HG02763 (cell line): ENCODE results near the gene SIX5.

ENCODE experiments used
- ATAC-seq: cut with Tn5 transposase; IDR thresholded peaks from one replicate; pipeline ENCODE4 v1.9.1; 2021; ENCODE audit warnings: mild to moderate bottlenecking, moderate library complexity; ENCODE audit not compliant: unreplicated experiment

The SIX5 gene

DNA sequence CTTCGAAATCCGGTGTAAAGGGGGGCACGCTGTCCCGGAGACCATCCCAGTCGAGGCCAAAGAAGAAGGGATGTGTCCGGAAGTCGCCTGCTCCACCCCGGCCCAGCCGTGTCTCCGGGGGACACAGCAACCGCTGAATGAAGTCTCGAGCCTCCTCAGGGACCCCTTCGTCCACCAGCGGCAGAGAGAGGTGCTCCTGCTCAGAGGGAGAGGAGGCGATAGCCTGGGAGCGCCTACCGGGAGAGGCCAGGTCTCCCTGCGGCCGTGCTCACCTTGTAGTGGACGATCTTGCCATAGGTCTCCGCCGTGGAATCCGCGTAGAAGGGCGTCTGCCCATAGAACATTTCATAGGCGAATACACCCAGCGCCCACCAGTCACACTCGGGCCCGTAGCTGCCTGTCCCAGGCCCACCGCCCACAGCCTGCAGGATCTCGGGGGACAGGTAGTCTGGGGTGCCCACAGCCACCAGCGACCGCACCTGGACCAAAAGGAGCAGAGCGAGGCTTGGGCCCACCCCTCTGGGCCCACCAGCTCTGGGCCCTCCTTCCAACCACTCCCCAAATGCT lies 8.4 kb upstream of the SIX5 start:
- no peak for ATAC-seq

DNA sequence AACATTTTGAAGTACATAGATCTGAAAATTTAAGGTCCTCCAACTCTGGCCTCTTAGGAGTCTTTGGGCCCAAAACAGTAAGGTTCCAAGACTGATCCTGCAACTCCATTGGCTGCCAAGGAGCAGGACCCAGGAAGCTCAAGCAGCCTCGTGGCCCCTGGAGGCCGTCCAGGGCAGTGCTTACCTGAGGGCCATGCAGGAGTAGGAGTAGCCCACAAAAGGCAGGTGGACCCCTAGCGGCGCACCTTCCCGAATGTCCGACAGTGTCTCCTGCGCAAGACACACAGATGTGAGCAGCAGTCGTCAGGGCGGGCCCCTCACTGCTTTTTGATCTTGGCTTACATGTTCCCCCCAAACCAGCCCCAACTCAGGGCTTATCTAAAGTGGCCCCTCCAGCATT lies 5.7 kb upstream of the SIX5 start:
- ATAC-seq, result no peak

DNA sequence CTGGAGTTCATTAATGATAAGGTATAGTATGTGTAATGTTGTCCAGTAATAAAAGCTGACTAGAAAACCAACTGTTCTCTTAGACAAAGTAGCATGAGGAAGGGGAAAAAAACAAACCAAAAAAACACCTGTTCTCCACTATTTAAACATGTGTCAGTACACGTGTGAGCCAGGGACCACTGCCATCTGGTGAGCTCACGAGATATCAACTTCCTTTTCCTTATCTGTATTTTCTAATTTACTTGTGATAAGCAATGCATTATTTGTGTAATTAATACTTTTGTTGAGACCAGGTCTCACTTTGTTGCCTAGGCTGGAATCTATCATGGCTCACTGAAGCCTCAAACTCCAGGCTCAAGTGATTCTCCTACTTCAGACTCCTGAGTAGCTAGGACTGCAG lies 4.3 kb upstream of the SIX5 start:
- no peak for ATAC-seq

DNA sequence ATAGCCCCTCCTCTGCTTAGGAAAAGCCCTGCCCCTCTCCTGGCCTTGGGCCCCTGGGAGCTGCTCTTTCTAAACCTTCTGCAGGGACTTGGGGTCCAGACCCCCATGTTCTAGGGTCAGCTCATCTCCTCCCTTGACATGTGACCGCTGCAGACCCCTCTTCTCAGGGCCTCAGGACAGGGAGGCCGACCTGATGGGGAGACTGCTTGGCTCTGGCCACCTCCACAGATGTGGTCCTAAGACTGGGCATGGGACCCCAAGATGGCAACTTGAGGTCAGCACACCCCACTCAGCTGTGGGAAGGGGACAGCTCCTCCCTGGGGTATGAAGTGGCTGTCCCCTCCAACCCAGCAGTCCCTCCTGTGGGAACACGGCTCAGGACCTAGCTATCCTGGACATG lies 3.9 kb upstream of the SIX5 start:
- no peak for ATAC-seq

DNA sequence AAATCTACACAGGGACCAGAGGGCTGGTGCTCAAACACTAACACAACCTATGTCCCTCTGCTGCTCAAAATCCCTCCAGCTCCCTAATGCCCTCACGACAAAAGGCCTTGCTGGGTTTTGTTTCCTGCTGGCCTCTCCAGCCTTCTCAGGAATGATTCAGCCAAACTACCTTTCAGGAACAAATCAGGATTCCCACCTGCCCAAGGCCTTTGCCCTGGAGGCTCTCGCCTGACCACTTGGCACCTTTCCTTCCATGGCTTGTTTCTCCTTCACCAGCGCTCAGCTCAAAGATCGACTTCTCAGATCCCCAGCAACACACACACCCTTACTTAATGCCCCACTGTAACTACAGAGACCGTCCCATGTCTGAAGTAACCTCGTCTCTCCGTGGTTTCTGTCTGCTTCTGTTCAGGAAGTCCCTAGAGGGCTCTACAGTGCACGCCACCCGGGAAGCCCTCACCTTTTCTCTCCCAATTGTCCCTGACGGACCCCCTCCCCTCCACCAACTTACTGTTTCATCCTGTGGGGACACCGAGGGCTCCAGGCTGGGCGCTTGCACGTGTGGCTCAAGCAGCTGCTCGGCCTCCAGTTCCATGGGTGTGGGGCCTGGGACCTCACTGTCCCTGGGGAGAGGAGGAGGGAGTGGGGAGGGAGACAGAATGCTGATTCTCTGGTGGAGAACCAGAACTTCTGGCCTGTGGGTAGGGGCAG lies 3.2 kb upstream of the SIX5 start:
- ATAC-seq, result no peak

DNA sequence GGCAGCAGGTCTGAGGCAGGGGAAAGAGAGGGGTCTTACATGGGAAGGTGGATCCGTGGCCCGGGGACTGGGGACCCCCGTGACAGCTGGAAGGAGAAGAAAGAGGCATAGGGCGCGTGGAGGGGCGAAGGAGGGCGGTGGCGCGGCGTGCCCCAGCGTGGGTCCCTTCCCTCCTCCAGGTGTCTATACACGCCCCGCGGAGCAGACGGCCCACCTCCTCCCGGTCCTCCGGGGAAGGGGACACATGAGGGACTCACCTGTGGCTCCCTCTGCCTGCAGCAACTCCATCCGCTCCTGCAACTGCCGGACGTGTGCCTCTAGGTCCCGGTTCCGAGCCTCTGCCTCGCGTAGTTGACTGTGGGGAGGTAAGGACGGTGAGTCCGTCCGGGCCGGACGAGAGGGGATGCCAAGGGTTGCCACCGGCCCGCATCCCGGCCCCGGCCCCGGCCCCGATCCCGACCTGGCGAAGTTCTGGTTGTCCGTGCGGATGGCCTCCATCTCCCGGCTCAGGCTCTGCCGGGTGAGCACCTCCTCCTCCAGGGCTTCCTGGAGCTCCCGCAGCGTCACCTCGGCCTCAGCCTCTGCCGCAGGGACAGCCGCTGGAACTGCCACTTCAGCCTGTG lies 2.4 kb upstream of the SIX5 start:
- ATAC-seq, result no peak

DNA sequence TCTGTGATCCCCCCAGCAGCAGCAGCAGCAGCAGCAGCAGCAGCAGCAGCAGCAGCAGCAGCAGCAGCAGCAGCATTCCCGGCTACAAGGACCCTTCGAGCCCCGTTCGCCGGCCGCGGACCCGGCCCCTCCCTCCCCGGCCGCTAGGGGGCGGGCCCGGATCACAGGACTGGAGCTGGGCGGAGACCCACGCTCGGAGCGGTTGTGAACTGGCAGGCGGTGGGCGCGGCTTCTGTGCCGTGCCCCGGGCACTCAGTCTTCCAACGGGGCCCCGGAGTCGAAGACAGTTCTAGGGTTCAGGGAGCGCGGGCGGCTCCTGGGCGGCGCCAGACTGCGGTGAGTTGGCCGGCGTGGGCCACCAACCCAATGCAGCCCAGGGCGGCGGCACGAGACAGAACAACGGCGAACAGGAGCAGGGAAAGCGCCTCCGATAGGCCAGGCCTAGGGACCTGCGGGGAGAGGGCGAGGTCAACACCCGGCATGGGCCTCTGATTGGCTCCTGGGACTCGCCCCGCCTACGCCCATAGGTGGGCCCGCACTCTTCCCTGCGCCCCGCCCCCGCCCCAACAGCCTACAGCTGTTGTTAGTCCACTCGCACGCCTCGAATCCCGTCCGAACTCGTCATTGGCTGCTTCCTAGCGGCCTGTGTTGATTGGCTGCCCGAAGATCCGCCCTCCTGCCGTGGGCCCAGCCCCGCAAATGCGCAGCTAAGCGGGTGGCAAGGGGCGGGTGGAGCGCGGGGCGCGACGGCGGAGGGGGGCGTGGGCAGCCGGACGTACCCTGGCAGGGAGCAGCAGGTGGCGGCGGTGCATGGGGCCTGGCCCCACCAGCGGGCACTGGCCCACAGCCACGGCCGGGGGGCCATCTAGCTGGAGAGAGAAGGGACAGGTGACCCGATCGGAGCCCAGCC lies 1.4 kb upstream of the SIX5 start:
- ATAC-seq, result peak; percentile 46

DNA sequence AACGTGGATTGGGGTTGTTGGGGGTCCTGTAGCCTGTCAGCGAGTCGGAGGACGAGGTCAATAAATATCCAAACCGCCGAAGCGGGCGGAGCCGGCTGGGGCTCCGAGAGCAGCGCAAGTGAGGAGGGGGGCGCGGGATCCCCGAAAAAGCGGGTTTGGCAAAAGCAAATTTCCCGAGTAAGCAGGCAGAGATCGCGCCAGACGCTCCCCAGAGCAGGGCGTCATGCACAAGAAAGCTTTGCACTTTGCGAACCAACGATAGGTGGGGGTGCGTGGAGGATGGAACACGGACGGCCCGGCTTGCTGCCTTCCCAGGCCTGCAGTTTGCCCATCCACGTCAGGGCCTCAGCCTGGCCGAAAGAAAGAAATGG lies 754 bp upstream of the SIX5 start:
- no peak for ATAC-seq

DNA sequence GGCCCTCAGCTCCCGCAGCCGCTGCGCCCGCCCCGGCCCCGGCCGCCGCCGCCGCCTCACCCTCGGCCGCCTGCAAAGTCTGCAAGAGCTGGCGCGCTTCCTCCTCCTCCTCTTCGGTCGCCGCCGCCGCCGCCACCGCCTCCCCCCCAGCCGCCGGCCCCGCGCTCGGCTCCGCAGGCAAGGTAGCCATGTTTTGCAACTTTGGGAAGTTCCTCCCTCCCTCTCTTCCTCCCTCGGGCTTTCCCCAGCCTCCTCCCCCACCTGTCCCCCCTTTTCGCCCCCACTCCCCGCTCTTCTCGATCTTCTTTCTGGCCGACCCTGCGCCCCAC lies 433 bp downstream of the SIX5 start:
- ATAC-seq, result no peak

DNA sequence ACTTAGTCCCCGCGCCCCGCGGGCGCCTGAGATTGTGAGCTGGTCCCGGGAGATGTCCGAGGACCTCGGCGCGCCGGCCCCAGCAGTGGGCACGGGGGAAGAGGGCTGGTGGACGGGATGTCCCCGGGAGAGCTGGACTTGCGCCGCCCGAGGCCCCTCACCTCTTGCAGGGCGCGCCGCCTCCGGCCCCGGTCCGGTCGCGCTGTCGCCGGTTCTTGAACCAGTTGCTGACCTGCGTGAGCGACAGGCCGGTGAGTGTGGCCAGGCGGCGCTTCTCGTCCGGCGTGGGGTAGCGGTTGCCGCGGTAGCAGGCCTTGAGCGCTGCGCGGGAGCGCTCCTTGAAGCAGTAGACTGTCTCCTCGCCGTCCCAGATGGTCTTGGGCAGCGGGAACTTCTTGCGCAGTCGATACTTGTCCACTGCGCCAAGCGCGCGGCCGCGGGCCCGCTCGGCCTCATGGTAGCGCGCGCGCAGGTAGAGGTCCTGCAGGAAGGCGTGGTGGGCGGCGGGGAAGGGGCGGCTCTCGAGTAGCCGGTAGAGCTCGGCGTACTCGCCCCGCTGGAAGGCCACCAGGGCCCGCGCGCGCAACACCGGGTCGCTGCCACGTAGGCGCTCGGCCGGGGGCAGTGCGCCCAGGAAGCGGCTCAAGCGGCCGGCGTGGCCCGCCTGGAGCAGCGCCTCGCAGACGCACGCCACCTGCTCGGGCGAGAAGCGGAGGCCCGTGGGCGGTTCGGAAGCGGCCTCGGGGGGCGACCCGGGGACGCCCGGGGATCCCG lies 984 bp downstream of the SIX5 start:
- ATAC-seq, result no peak

DNA sequence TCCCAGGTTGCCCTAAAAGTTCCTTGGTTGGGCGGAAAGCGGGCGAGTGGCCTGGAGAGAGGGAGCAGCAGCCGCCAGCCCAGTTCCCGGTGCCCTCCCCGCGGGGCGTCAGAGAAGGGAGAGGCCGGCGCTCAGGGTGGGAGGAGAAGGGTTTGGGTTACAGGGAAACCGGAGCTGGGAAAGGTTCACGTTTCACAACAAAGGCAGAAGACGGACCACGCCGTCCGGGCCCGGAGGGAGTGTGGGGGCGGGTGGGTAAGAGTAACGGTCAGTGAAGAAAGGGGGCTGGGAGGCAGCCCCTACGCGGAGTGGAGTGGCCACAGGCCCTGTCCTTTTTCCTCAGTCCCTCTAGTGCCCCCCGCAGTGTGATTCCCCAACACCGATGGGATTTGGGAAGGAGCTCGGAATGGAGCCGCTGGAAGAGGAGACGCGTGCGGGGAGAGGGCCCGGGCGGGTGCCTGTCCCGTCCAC lies 1.6 kb downstream of the SIX5 start:
- ATAC-seq, result no peak

DNA sequence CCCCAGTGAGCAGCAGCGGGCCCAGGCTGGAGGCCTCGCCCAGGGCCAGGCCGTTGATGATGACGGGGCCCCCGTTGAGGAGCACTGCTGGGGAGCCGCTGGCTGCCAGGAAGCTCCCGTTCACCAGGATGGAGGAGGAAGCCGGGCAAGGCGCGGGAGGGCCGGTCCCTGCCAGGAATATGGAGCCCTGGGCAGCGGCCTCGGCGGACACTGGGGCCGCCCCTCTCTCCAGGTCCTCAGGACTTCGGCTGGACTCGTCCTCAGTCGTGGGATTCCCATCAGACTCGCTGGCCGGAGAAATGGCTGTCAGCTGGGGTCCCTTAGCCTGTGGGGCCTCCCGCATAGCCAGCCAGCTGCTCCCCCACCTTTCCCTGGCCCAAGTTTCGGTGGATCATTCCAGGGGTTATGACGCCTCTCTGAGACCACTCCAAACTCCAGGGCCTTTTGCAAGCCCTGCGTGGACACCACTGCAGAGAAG lies 2.1 kb downstream of the SIX5 start:
- ATAC-seq, result no peak

DNA sequence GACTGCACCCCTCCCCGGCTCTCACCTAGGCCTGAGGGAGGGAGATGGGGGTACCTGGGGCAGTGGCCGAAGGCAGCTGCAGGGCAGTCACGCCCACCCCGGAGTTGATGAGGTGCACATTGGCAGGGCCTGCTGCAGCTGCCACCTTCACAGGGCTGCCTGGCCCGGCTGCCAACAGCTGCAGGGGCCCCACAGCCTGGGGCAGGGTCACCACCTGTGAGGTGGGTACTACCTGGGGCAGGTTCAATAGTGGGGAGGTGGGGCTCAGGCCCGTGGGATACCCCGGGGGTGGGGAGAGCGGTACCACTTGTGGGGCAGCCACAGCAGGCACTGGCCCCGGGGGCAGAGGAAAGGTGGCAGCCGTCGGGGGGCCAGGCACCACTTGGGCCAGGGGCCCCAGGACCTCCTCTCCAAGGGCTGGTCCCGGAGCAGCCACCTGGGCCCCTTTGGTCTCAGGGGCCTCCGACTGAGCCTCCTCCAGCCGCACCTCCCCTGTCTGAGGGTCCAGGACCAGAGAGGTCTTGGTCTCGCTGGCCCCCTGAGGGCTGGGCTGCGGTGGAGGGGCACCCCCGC lies 2.7 kb downstream of the SIX5 start:
- no peak for ATAC-seq

DNA sequence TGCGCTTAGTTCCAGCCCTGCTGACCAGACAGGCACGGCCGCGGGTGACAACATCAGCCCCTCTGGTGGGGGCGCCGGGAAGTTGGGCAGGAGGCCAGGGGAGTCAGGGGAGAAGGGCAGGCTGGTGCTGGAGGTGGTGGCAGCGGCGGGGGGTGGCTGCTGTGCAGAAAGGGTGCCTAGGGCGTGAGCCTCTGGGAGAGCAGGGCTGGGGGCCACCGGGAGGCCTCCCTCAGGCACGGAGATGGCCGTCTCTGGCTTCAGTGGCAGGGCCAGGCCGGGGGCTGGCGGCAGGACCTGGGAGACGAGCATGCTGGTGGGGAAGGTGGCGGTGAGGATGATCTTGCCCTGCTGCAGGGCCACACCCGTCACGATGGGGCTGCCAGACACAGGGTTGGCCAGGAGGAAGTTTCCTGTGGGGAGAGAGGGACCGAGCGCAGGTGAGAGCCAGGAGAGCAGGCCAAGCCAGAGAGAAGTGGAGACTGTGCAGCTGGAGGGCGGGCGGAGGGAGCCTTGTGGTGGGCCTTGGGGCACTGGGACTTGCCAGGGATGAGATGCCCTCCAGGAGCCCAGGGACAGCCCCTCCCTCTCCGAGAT lies 3.3 kb downstream of the SIX5 start:
- ATAC-seq, result no peak

DNA sequence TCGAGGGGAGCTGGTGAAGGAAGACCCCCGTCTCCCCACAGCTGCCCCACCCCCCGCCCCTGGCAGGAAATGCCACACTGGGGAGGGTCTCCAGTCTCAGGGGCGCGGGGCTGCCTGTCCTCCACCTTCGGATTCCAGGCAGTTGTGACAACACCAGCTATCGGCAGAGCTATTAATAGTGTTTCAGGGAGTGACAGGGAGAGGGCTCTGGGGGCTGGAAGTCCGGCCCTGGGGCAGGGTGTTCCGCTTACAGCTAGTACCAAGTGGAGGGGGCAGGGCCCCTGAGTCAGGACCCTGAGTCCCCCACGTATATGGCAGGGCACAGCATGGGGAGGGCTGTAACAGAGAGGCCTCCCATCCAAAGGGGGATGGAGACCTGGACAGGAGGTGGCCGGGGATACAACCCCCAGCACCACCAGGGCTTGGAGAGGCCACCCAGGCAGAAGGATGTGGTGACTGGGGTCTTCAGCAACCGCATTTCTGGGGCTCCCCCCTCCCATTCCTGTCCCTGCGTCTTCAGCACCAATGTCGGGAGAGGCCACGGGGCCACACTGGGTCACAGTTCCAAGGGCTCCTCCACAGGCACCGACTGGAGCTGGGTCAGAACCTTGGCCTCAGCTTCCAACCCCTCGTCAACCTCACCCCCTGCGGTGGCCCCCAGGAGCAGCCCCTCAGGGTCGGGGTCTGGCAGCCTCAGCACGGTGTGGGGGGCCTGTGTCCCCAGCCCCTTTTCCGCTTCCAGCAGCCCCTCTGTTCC lies 3.9 kb downstream of the SIX5 start:
- no peak for ATAC-seq

DNA sequence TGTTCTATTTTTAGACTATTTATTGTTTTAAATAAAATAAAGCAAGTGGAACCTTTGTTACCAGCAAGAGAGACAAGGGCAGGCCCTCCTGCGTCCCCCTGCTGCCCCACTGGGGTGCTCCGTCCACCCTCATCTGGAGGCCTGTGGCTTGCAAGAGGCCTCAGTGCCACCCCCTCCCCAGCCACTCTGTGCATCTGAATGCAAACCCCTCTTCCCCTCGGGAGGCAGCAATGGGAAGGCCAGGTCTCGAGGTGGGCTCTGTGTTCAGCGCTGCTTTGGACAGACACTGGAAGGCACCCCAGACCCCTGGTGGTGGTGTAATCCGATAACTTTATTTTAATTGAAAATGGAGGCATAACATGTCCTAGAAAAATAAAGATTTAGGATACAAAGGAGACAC lies 4.6 kb downstream of the SIX5 start:
- ATAC-seq, result no peak

DNA sequence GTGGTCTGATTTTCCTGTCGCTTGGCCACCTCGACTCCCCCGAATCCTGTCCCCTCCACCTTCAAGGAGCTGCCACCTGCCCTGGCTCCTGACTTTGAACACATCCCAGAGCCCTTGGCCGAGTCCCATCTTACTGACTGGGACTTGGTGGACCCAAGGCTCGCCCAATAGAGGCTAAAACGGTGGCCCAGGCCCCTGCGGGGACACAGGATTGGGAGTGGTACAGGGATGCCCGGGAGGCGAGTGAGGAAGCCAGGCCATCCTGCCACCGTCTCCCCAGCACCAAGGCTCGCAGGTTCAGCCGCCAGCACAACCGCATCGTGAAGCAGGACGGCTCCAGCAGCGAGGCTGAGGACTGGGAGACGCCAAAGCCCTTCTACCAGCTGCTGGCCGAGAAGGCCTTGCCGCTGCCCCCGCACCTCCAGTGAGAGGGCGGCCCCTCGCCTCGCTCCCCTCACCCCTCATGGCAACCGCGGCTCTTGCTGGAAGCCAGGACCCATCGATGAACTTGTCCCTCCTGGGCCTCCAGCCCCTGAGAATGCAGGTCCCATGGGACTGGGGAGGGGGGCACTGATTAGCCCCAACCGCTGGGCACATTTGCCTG lies 5.3 kb downstream of the SIX5 start:
- ATAC-seq, result no peak

DNA sequence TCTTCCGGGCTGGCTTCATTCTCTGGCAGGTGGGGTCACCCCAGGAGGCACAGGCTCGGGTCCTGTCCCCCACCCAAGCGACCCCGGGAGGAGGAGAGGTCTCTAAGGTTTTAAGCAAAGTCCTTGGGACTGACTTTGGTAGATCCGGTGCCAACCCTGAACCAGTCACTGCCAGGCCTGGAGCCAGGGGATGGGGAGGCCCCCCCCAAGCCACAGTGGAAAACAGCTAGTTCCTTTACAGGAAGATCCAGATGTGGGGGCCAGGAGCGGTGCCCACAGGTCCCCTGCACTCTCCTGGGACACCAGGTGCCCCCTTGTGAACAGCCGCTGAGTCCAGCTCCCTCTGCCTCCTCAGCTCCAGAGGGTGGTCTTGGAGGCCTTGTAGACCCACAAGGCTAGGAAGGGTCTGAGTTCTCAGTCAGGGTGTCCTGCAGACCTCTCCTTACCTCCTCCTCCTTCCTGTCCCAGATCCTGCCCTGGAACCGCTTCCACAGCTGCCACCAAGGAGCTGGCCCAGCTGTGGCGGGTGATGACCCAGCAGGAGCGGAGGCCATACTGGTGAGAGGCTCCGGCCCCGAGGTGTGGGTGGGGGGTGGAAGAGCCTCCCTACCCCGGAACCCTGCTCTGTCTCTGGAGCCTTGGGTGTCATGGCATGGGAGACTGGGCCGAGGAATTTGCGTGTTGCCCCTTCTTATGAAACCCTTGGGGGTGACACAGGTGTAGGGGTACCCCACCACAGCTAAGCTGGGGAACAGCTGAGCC lies 6.0 kb downstream of the SIX5 start:
- ATAC-seq, result no peak
